ENCODE results near the gene AHSA1.

Gene AHSA1

GRCh38 chr14:77474479-77475177 is 16.7 kb downstream of the AHSA1 start:
- DNase-seq: no peak

GRCh38 chr14:77475432-77476115 is 17.7 kb downstream of the AHSA1 start:
- DNase-seq: no peak

- no peak for DNase-seq
Measured at GRCh38 chr14:77478029-77478428, 20.1 kb downstream of the AHSA1 start.

GRCh38 chr14:77478796-77479195 is 20.9 kb downstream of the AHSA1 start:
- no peak for DNase-seq

GRCh38 chr14:77482422-77482821 is 24.5 kb downstream of the AHSA1 start:
- no peak for DNase-seq

GRCh38 chr14:77485256-77485655 is 27.4 kb downstream of the AHSA1 start:
- no peak for DNase-seq

GRCh38 chr14:77485901-77486678 is 28.2 kb downstream of the AHSA1 start:
- no peak for DNase-seq

- no peak for DNase-seq
Measured at GRCh38 chr14:77488558-77488957, 30.7 kb downstream of the AHSA1 start.

- DNase-seq: no peak
Measured at GRCh38 chr14:77489041-77489440, 31.1 kb downstream of the AHSA1 start.

GRCh38 chr14:77490347-77490986 is 32.6 kb downstream of the AHSA1 start:
- DNase-seq: no peak

GRCh38 chr14:77491056-77491455 is 33.2 kb downstream of the AHSA1 start:
- no peak for DNase-seq

- no peak for DNase-seq
Measured at GRCh38 chr14:77495334-77495733, 37.4 kb downstream of the AHSA1 start.

- peak; percentile 55 for DNase-seq
Measured at GRCh38 chr14:77498120-77498979, 40.5 kb downstream of the AHSA1 start, which contains the start of gene ISM2. TSS of gene ISM2 (minus strand) at chr14:77498816. CDS start at chr14:77498793, 23 bp downstream.

- no peak for DNase-seq
Measured at GRCh38 chr14:77498984-77499527, 41.2 kb downstream of the AHSA1 start.

- no peak for DNase-seq
Measured at GRCh38 chr14:77502109-77502782, 44.4 kb downstream of the AHSA1 start.

- no peak for DNase-seq
Measured at GRCh38 chr14:77503138-77503537, 45.2 kb downstream of the AHSA1 start.

- DNase-seq: no peak
Measured at GRCh38 chr14:77505031-77505430, 47.1 kb downstream of the AHSA1 start.

- DNase-seq: no peak
Measured at GRCh38 chr14:77507762-77508161, 49.9 kb downstream of the AHSA1 start.

GRCh38 chr14:77508249-77508648 is 50.4 kb downstream of the AHSA1 start:
- no peak for DNase-seq

- DNase-seq: no peak
Measured at GRCh38 chr14:77508876-77509275, 51.0 kb downstream of the AHSA1 start.

- DNase-seq: no peak
Measured at GRCh38 chr14:77509366-77509765, 51.5 kb downstream of the AHSA1 start.

Data from NCI-H1105 (cell line).